Chondrocyte (in vitro differentiated cells): ENCODE data around the gene CIAO2A. TPM values are rescaled to one million over a fixed set of nuclear protein-coding genes. Genes with fewer than 3 reads are reported as not detected.

Experiments
- DNase-seq: peaks from one replicate; pipeline ENCODE4 v3.0.0; 2021; ENCODE audit warnings: mixed read lengths, low spot score
- H3K27ac Mint-ChIP-seq: one replicate; pipeline ENCODE4 v1.8.0; 2021; ENCODE audit warnings: mild to moderate bottlenecking, moderate library complexity, mixed read lengths; ENCODE audit not compliant: unreplicated experiment
- H3K27me3 Mint-ChIP-seq: 2 replicates; pipeline ENCODE4 v1.8.0; 2021; ENCODE audit warnings: low read depth, mixed read lengths
- H3K36me3 Mint-ChIP-seq: 2 replicates; pipeline ENCODE4 v1.8.0; 2021; ENCODE audit warnings: low read depth, mixed read lengths
- H3K4me1 Mint-ChIP-seq: 2 replicates; pipeline ENCODE4 v1.8.0; 2021; ENCODE audit warnings: low read depth, mild to moderate bottlenecking, mixed read lengths
- H3K4me3 Mint-ChIP-seq: one replicate; pipeline ENCODE4 v1.8.0; 2021; ENCODE audit warnings: mild to moderate bottlenecking, moderate library complexity, mixed read lengths; ENCODE audit not compliant: unreplicated experiment
- H3K9me3 Mint-ChIP-seq: 2 replicates; pipeline ENCODE4 v1.8.0; 2021; ENCODE audit warnings: low read depth, mixed read lengths
- CTCF ChIP-seq: fragments of 200-600 bp; sonication (generic); IDR thresholded peaks from 2 replicates; pipeline ENCODE4 v1.5.0; 2021; ENCODE audit warnings: antibody characterized with exemption, mild to moderate bottlenecking, moderate library complexity
- total RNA-seq: library from RNA; stranded (reverse); gene quantifications from 3 replicates; pipeline ENCODE4 v1.2.1, GENCODE V29; 2021

The CIAO2A gene
- total RNA-seq, 1 donor from 2014 or later, result 26.3 TPM

- no peak for TF ChIP-seq CTCF
- Mint-ChIP-seq H3K4me1 (peaks cover 6% of the 10 kb centered on the region), H3K27me3 (no peaks in the 10 kb centered on the region), H3K27ac (no peak overlapping the region), H3K9me3 (peaks cover 7% of the 10 kb centered on the region), H3K4me3 (no peak overlapping the region), H3K36me3 (no peaks in the 10 kb centered on the region)
- DNase-seq, result no peak
Measured at GRCh38 chr15:64024172-64025050, 69.2 kb downstream of the CIAO2A start.

GRCh38 chr15:64023220-64023619, 70.4 kb downstream of the CIAO2A start:
- Mint-ChIP-seq H3K36me3 (no peaks in the 10 kb centered on the region), H3K27ac (no peak overlapping the region), H3K4me1 (peaks cover 6% of the 10 kb centered on the region), H3K9me3 (peaks cover 7% of the 10 kb centered on the region), H3K27me3 (no peaks in the 10 kb centered on the region), H3K4me3 (no peak overlapping the region)
- no peak for DNase-seq
- TF ChIP-seq CTCF, result no peak

- no peak for DNase-seq
- H3K4me1 Mint-ChIP-seq, result peaks cover 7% of the 10 kb centered on the region
- H3K27ac Mint-ChIP-seq, result no peak overlapping the region
- no peaks in the 10 kb centered on the region for H3K36me3 Mint-ChIP-seq
- H3K4me3 Mint-ChIP-seq, result no peak overlapping the region
- peaks cover 7% of the 10 kb centered on the region for H3K9me3 Mint-ChIP-seq
- H3K27me3 Mint-ChIP-seq, result no peaks in the 10 kb centered on the region
- TF ChIP-seq CTCF, result no peak
Measured at GRCh38 chr15:64022571-64022970, 71.1 kb downstream of the CIAO2A start.

Other genes starting within 250 kb of the CIAO2A start
- gene DAPK2, start 47.4 kb downstream of the CIAO2A start, total RNA-seq, result 1.2 to 1.6 TPM (median 1.3 TPM) in 3 replicates
- gene SNX1, start 2.1 kb upstream of the CIAO2A start, total RNA-seq, result 71.3 to 95.0 TPM (median 72.2 TPM) in 3 replicates
- 0.15 to 0.28 TPM (median 0.27 TPM) in 3 replicates for gene SNX22, start 57.9 kb upstream of the CIAO2A start, total RNA-seq
- 706 to 1,018 TPM (median 713 TPM) in 3 replicates for gene PPIB, start 69.2 kb upstream of the CIAO2A start, total RNA-seq